ENCODE data around the gene PAQR7. TPM values are rescaled to one million over a fixed set of nuclear protein-coding genes. Genes with fewer than 3 reads are reported as not detected.
A peak's percentile ranks its signal among the peaks of the same experiment; 100 is the strongest.

Gene PAQR7
- total RNA-seq, 1 experiment from 2014 or later: 6.7 TPM

- H3K27ac Mint-ChIP-seq: no peak overlapping the region
- DNase-seq (ENCODE audit: low spot score): no peak
- H3K36me3 Mint-ChIP-seq: peaks cover 2% of the 10 kb centered on the region; the same call in 1 of the 2 replicates
- no peak for ATAC-seq
- H3K9me3 Mint-ChIP-seq: no peaks in the 10 kb centered on the region
- POLR2A ChIA-PET: interaction anchor here (1.2 kb wide), 1 partner anchor 54 kb away, joined by 3 read pairs; the partner anchor contains the start of gene PAQR7
- CTCF ChIA-PET: interaction anchor here (0.5 to 1.6 kb wide), 8 partner anchors 11 to 203 kb away, joined by 3 to 4 read pairs (median 3); no protein-coding TSS in a partner anchor
- H3K4me3 Mint-ChIP-seq: peak overlapping the region; percentile 80
- peaks cover 10% of the 10 kb centered on the region for H3K27me3 Mint-ChIP-seq (ENCODE audit: low read depth)
- H3K4me1 Mint-ChIP-seq: peaks cover 35% of the 10 kb centered on the region
- TF ChIP-seq ZNF232 (CRISPR knock-in tag; IDR thresholded peaks at IDR 0.05): no peak
- no peak for TF ChIP-seq MXD4 (CRISPR knock-in tag; IDR thresholded peaks at IDR 0.05; ENCODE audit: borderline replicate concordance)
- no peak for TF ChIP-seq TEAD1 (CRISPR knock-in tag; IDR thresholded peaks at IDR 0.05)
- no peak for TF ChIP-seq STAT6 (CRISPR knock-in tag; conservative IDR thresholded peaks at IDR 0.05; ENCODE audit: low read depth)
- no peak for TF ChIP-seq NR3C1 (CRISPR knock-in tag; conservative IDR thresholded peaks at IDR 0.05; ENCODE audit: low read depth)
- TF ChIP-seq ZNF423 (CRISPR knock-in tag; IDR thresholded peaks at IDR 0.05): no peak
- TF ChIP-seq GRHL2 (CRISPR knock-in tag; IDR thresholded peaks at IDR 0.05; ENCODE audit: insufficient replicate concordance, severe bottlenecking): no peak
- no peak for TF ChIP-seq ATF6 (CRISPR knock-in tag; IDR thresholded peaks at IDR 0.05)
- no peak for TF ChIP-seq JUN (CRISPR knock-in tag; IDR thresholded peaks at IDR 0.05)
Observed at GRCh38 chr1:25821630-25822091, 53.8 kb downstream of the PAQR7 start.

- ATAC-seq (no peak), DNase-seq (ENCODE audit: low spot score) (no peak)
- H3K4me3 Mint-ChIP-seq: peak overlapping the region; percentile 80
- H3K27me3 Mint-ChIP-seq (ENCODE audit: low read depth): peaks cover 10% of the 10 kb centered on the region
- no peaks in the 10 kb centered on the region for H3K9me3 Mint-ChIP-seq
- CTCF ChIA-PET: interaction anchor here (0.9 to 5.5 kb wide), 6 partner anchors 74 to 248 kb away, joined by 3 to 26 read pairs (median 4); partner anchors contain the start of gene PAFAH2
- POLR2A ChIA-PET: interaction anchor here (1.2 to 1.7 kb wide), 2 partner anchors 20 to 55 kb away, joined by 3 to 6 read pairs; partner anchors contain the start of genes PAQR7 and SELENON
- peaks cover under 1% of the 10 kb centered on the region; the same call in 1 of the 2 replicates for H3K36me3 Mint-ChIP-seq
- peaks cover 35% of the 10 kb centered on the region for H3K4me1 Mint-ChIP-seq
- H3K27ac Mint-ChIP-seq: no peak overlapping the region
- no peak for TF ChIP-seq CDX4 (CRISPR knock-in tag; IDR thresholded peaks at IDR 0.05; ENCODE audit: borderline replicate concordance)
- TF ChIP-seq ZSCAN18 (CRISPR knock-in tag; IDR thresholded peaks at IDR 0.05): no peak
- TF ChIP-seq SMAD4 (CRISPR knock-in tag; IDR thresholded peaks at IDR 0.05): no peak
- no peak for TF ChIP-seq USF2 (CRISPR knock-in tag; IDR thresholded peaks at IDR 0.05)
- no peak for TF ChIP-seq ERG (CRISPR knock-in tag; IDR thresholded peaks at IDR 0.05)
- TF ChIP-seq TEAD4 (CRISPR knock-in tag; IDR thresholded peaks at IDR 0.05): no peak
- no peak for TF ChIP-seq NFATC4 (CRISPR knock-in tag; IDR thresholded peaks at IDR 0.05)
- no peak for TF ChIP-seq TP53 (CRISPR knock-in tag; IDR thresholded peaks at IDR 0.05)
- no peak for TF ChIP-seq PREB (CRISPR knock-in tag; IDR thresholded peaks at IDR 0.05; ENCODE audit: borderline replicate concordance)
- TF ChIP-seq HMGXB4 (CRISPR knock-in tag; IDR thresholded peaks at IDR 0.05): no peak
- no peak for TF ChIP-seq ZNF263 (CRISPR knock-in tag; IDR thresholded peaks at IDR 0.05; ENCODE audit: low read depth)
- TF ChIP-seq JAZF1 (CRISPR knock-in tag; IDR thresholded peaks at IDR 0.05): no peak
- TF ChIP-seq ZNF416 (CRISPR knock-in tag; IDR thresholded peaks at IDR 0.05): no peak
- no peak for TF ChIP-seq ATF3 (CRISPR knock-in tag; conservative IDR thresholded peaks at IDR 0.05)
- no peak for TF ChIP-seq ZNF232 (CRISPR knock-in tag; IDR thresholded peaks at IDR 0.05)
Observed at GRCh38 chr1:25821112-25821476, 54.4 kb downstream of the PAQR7 start.

Measured in WTC11 (cell line).